ENCODE data around the gene VIPAS39.

Gene VIPAS39

DNA sequence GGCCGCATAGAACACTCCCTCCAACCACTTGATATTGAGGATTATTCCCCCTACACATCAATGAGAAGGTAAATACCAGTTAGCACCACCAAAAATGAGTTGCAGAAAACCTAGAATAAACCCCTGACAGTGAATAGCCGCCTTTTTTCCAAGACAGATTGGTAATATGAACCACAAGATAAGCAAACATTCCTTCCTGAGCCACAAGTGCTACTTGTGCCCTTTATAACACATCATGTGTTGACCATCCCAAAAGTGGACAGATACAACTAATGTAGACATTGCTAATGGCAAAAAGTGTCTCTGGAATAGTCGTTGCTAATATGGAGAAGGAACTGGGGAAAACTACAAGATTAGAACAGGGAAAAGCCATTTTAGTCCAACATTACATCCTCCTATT is 51.3 kb downstream of the VIPAS39 start:
- no peak for DNase-seq (ENCODE audit: low spot score)

DNA sequence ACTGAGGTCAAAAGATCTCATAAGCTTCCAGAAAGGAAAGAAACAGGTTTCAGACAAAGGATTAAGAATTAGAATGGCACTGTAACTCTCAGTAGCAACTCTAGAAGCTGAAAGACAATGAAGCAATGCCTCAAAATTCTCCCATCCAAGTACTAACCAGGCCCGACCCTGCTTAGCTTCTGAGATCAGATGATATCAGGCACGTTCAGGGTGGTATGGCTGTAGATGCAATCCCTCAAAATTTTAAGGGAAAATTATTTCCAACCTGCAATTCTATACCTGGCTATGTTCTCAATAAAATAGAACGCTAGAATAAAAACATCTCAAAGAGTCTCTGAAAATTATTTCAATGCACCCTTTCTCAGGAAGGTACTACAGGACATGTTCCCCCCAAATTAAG is 53.6 kb downstream of the VIPAS39 start:
- DNase-seq (ENCODE audit: low spot score) = no peak

DNA sequence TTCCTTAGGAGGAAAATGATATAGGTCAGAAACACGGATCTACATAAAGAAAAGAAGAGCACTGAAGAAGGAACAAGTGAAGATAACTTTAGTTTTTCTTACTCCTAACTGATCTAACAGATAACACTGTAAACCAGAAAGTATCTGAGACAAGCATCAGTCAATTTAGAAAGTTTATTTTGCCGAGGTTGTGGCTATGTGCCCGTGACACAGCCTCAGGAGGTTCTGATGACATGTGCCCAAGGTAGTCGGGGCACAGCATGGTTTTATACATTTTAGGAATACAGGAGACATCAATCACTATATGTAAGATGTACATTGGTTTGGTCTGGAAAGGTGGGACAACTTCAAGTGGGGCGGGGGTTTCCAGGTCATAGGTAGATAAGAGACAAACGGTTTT is 57.2 kb downstream of the VIPAS39 start:
- no peak for DNase-seq (ENCODE audit: low spot score)

DNA sequence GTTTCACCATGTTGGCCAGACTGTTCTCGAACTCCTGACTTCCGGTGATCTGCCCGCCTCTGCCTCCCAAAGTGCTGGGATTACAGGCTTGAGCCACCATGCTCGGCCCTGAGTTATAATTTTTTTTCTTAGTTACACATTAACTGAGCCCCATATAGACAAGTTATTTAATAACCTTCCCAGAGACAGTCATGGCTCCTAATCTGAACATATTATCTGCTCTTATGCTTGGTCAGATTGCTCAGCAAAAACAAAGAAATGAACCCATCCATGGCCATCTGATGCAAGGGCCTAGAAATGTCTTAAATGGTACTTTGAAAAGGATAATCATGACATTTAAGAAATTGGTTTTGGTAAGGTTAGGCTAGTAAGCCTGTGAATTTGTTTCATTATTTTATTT is 67.2 kb downstream of the VIPAS39 start:
- no peak for DNase-seq (ENCODE audit: low spot score)

DNA sequence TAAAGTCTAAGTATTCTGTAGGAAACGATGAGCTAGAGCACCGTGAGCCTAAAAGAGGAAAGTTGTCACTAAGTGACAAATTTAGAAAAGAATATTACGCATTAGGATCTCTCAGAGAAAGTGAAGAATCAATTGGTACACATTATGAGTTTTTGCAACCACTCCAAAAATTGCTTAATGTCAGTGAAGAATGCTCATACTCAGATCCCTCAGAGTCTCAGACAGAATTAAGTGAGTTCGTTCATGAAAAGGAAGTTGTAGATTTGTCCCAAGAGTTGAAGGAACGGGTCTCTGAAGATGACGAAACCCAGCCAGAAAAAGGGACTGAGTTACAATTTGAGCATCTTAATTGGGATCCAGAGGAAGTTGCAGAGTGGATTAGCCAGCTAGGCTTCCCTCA is 78.7 kb downstream of the VIPAS39 start:
- DNase-seq (ENCODE audit: low spot score) = no peak

DNA sequence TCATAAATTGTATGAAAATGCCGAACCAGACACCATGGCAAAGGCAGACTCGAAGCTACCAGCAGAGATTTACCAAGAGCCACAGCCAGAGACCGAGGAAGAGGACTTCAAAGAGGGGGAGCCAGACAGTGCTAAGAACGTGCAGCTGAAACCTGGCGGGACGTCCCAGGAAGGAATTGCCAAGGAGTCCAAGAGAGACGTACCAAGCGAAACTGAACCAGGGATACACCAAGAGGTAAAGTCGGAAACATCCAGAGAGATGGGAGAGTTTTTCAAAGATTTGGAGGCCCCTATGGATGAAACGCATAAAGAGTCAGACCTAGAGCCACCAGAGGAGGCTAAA is 79.9 kb downstream of the VIPAS39 start:
- no peak for DNase-seq (ENCODE audit: low spot score)

DNA sequence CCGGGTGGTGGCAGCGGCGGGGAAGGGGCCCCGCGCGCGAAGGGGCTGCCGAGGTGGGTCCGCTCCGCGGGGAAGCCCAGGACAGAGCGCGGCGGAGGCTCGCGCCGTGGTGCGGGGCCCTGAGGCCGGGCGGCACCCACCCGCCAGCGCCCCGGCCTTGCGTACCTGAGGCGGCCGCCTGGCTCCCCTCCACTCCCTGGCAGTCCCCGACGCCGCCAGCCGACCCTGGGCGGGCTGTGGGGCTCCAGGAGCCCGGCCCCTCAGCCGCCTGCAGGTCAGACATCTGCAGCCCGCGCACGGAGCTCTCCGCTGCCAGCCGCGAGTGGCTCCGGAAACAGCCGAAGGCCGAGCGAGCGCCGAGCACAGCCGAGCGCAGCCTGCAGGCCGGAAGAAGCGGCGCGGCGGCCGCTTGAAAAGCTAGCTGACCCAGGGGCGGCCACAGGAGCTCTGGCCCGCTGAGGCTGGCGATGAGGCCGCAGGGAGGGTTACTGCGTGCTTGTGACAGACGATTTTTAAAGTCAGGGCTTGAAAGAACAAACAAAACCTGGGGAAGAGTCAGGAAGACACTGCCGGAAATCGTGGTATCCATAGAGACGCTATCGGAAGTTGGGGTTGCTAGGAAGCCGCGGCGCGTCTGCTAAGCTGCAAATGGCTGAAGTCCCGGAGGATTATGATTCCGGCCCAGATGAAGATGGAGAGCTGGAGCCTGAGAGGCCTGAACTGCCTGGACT is 80.5 kb downstream of the VIPAS39 start, which contains the start of the genes SAMD15 and TMED8:
Gene SAMD15 (plus strand): TSS at position 609 of the 731 bp plus-strand sequence. CDS start 40 bp downstream, at position 649.
Gene TMED8 (minus strand): TSS at position 324 of the 731 bp plus-strand sequence. CDS start 41 bp downstream, at position 283.
- peak; percentile 81 for DNase-seq (ENCODE audit: low spot score)

All from kidney capillary endothelial cell (primary cell).